Stimulated activated CD4-positive, alpha-beta T cell treated with anti-CD3 and anti-CD28 coated beads, TNF-alpha, amount 100 ng/mL, for 24 hours (primary cell): ENCODE results near the gene IDUA.
"Not testable (repeated sequence)": the region's sequence is repeated elsewhere in the genome, so short reads cannot be mapped to it uniquely, and the experiment has no call there.

Experiments
- DNase-seq, 3 experiments: peaks; one replicate each; pipeline ENCODE4 v3.0.0-alpha.2; 2020; ENCODE audit warnings: low read depth in 3 of 3

IDUA gene

DNA sequence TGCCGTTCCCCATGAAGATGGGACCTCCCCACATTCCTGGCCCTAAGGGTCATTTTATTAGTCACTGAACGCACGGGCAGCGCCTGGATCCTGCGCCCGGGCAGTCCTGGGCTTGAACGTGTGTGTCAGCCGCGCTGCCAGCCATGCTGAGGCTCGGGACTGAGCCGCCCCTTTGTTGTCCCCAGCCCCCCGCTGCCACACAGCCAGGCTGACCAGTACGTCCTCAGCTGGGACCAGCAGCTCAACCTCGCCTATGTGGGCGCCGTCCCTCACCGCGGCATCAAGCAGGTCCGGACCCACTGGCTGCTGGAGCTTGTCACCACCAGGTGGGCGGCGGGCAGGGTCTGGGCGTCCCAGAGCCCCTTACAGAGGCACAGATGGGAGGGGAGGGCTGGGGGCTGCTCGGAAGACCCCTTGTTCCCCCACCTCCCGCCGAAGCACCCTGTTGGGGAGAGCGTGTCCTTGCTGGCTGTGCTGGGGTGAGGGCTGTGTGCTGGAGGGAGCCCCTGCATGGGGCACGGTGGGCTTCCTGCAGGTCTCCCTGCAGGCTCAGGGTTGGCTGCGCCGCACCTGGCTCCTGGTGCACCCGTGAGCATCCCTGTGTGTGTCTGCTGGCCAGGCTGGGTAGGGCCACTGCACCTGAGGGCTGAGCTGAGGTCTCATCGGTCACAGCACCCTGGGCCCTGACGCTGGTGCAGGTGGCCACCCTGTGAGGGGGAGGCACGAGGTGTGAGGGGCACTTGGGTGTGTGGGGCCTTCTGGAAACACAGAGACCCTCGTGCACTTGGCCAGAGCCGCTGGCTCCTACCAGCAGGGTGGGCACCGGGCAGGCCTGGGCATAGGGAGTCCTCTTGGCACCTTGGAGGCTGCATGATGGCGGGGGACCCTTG is 1.0 kb downstream of the IDUA start:
- DNase-seq: no peak

DNA sequence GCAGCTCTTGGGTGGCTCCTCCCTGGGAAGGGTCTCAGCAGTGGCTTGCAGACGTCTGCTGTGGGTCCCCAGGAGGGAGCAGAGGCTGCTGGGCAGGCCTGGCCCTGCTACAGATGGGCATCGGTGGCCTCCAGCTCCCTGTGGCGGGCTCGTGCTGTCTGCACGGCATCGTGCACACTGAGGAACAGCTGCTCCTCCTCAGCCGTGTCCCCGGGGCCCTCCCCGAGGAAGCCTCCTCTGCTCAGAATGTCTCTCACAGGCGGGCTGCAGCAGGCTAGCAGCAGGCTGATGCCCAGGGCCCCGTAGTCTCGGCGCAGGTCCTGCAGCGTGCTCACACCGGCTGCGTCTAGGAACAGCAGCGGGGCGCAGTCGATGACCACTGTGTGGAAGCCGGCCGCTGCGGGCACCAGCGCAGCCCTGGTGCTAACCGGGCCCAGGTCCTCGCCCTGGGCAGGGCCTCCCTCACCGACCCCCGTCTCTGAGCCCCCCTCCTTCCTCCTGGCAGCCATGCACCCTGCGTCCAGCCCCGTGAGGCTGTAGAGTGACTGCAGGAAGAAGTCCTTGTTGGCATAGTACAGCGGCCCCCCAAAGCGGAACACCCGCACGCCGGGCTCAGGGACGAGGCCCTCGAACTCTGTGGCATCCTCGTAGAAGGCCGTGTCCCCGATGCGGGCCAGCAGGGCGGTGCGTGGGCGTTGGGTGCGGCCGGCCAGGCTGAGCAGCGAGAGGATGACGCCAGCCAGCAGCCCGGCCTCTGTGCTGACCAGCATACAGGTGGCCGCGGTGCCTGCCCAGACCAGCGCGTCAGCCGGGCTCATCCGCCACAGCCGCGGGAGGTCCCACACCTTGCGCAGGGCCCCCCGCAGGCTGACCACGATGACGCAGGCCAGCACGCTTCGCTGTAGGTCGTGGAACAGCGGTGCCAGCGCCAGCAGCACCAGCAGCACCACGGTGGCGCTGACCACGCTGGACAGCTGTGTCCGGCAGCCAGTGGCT is 2.2 kb downstream of the IDUA start:
- no peak for DNase-seq

DNA sequence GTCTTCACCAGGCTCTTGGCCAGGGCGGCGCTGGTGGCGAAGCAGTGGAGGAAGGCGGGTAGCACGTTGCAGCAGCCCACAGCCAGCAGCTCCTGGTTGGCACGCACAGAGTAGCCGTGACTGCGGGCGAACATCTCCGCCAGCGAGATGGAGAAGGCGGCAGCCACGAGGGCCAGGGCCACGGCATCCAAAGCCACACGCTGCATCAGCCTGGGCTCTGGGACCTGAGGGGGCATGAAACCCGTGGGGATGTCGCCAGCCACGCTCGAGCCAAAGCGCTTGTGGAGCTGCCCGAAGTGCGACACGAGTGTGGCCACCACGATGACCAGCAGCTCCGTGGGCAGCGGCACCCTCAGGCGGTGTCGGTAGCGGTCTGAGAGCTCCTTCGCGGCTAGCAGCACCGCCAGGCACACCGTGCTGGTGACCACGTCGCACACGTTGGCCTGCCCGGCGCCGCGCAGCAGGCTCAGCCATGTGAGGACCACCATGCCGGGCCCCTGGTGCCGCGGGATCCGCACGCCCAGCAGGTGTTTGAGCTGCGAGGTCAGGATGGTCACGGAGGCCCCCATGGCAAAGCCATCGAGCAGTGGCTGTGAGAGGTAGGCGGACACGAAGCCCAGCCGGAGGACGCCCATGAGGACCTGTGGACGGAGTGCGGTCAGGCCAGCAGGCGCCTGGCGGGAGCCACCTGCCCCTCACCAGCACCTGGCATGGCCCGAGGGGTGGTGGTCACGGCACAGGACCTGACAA is 3.1 kb downstream of the IDUA start:
- no peak for DNase-seq

DNA sequence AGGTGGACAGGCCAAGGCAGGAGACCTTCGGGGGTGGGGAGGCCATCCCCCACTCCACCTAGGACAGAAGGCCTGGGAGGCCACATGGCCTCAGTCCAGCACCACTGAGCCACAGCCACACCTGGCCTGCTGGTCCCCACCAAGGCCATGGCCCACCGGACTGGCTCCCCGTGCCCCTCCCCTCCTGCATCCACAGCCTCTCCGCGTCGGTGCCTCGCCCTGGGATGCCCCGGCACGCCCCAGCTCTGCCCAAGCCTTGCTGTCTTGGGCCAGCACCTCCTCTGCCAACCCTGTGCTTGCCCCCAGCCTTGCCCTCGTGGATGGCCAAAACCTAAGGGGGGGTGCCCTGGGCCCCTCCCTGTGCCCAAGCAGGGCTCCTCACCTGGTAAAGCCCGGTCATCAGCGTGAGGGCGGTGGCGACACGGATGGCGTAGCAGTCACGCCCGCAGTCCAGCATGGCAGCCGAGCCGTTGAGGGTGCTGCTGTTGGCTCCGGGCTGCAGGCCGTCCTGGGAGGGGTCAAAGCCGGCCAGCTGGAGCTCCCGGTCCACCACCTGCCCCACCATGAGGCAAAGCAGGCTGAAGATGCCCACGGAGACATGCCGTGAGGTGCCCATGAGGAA is 4.0 kb downstream of the IDUA start:
- no peak for DNase-seq

DNA sequence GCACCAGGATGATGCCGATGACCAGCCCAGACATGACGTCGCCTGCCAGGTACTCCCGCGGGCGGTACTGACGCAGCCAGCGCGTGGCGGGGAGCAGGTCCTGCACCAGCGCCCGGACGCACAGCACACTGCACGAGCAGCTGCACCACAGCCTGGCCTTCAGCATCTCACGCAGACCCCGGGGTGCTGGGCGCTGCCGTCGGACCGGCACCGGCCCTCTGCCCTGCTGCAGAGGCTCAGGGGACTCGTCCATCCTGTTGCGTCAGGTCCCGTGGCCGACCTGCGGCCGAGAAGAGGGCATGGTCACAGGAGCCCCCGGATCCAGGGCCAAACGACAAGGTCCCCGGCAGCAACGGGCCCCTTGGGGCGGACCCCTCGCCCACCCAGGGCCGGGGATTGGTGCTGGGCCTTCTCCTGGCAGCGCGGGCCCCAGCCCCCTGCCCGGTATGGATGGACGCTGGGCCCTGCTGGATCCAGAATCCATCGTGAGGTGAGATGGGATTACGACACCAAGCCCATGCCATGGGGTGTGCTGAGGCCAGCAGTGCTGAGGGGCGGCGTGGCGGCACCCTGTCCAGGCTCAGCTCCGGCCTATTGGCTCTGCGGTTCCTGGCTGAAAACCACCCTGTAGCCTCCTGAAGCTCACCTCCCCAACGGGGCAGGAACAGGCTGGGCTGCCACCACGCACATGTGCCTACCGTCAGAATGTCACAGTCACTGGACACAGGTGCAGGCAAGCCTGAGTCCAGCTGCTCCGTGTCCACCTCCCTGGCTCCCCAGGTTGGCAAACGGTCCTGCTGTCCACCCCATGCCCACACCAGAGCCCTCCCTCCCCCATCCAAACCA is 4.8 kb downstream of the IDUA start:
- no peak for DNase-seq

DNA sequence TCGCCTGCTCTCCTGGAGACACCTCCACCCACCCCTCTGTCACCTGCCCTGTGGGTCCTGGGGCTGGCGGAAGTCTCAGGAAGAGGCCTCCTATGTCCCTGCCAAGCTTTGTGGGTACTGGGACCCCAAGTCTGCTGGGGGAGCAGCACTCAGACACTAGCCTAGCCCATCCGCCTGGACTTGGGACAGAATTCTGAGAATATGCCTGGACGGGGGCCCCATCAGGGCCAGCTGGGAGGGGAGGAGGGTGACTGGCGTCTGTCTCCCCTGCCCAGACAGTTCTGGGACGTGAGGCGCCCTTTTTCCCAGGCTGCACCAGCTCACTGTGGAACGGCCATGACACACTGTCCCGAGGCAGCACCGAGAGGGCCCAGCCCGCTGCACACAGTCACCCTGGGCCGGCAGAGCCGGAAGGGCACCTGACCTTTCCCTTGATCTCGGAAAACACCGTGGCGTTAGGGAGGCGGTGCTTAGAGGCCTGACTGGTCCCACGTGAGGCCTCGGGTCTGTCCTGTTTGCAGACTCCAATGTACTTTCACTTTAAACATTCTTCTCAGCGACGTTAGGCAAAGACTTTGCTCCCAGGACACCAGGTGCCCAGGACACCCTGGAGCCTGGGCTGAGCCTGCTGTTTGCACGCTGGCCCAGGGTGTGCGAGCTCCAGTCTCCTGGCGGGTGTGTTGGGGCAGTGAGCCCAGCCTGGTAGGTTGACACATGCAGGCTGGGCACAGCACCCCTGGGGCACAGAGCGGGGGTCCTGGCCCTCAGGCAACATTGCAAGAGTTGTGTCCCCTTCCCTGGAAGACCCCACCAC is 5.7 kb downstream of the IDUA start:
- no peak for DNase-seq

DNA sequence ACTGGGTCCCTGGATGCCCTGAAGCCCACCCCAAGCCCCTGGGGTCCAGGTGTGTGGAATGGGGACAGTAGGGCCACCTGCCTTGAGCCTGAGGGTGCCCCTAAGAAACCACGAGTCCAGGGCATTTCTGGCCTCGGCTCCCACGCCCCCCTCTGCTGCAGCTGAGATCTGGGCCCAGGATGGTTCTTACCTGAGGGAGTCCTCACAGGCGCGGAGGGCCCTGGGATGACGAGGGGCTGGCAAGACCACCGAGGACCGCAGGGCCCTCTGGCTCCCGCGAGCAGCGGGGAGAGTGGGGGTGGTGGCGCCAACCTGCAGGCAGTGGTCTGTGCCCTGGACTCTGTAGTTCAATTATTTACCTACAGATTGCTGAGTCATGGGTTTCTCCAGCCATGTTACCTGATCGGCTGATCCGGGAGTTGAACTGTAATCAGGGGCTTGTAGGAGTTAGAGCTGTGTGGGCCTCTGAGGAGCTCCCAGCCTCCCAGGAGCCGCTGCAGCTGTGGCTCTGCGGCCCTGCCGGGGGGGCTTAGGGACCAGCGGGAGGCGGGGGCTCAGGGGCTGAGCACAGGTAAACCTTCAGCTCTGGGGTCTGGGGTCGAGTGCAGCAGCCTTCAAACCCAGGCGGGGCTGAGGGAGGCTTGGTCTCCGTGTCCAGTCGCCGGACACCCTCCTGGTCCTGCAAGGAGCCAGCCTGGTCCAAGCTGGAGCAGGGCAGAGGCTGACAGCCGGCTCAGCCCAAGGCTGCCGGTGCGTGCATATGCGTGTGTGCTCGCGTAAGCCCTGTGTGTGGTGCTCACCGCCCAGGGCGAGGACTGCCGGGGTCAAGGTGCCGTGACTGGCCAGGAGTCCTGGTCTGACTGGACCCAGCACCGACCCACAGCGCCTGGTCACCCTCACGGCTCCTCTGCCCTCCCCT is 6.5 kb downstream of the IDUA start, which contains the start of gene SLC26A1:
Gene SLC26A1 (minus strand): TSS at position 294 of the 919 bp plus-strand sequence. CDS start 1,701 bp downstream, outside the sequence.
- no peak for DNase-seq

DNA sequence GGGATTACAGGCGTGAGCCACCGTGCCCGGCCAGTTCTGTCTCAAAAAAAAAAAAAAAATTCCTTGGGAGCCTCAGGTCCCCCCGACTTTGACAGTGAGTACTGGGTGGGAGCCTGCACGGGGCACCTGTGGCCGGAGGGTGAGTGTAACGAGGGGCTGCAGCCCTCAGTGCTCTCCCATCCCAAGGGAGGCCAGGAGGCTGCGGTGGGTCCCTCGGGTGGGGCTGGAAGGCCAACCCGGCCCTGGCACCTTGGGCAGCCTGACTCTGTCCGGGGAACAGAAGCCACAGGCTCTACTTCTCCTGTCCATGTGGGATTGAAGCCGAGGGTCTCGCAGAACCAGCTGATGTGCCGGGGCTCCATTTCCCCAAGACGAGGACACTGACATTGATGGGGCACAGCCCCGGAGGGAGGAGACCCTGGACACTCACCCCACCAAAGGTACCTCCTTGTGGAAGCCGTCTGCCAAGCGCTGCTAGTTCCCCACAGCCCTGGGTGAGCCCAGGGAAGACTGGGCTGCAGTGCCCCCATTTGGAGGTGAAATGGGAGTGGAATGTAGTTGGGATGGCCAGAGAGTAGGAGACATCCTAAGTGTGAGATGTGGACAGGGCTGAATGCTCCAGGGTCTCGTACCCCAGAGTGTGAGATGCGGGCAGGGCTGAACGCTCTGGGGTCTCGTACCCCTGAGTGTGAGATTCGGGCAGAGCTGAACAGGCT is 8.6 kb downstream of the IDUA start:
- DNase-seq: no peak

DNA sequence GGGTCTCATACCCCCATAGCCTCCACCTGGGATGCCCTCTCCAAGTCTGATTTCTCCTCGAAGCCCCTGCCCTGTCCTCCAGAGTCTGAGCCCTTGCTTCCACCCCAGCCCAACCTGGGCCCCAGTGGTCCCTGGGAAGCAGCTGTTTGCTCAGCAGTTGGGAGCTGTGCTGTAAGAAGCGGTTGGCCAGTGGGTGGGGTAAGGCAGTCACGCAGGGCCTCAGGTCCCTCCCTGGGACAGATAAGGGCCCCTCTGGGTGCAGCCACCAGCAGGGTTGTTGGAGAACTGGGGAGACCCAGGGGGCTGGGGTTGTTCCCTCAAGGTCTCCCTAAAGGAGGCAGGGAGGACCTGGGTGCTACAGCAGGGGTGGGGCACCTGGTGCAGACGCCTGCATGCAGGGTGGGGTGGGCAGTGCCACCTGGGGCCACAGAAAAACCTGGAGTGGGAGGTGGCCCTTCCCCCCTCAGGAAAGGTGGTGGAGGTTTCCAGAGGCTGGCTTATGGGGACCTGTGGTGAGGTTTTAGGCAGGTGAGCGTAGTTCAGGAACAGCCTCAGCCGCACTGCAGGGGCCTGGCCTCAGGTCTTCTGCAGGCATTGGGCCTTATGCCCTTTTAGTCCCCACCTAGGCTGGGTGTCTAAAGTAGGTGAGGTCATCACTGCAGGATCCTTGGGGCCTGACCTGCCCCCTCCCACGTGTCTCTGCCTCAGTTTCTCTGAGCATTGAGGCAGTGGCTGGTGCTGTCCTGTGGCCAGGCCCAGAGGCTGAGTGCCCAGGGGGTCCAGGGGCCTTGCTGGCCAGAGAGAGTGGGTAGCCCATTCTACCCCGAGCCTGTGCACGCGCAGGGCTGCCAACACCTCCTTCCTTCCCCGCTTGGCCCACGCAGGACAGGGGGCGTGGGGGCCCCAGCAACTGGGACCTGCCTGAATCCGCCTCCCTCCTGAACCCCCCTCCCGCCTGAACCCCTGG is 9.5 kb downstream of the IDUA start:
- no peak for DNase-seq

DNA sequence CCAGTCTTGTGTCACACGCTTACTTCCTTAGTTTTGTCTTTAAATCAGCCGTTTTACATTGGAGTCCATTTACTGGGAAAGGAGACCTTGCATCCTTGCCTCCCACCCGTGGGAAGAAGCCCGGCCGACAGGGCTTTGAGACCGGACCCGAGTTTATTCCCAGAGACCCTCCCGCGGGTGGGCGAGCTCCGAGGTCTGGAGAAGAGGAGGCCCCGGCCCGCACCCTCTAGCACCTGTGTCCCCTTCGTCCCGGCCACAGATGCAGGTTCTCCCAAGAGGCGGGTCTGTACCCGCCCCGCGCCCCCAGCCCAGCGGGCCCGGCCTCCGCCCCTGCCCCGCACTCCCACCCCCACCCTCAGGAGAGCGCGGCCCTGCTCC is 10.1 kb downstream of the IDUA start:
- no peak for DNase-seq

DNA sequence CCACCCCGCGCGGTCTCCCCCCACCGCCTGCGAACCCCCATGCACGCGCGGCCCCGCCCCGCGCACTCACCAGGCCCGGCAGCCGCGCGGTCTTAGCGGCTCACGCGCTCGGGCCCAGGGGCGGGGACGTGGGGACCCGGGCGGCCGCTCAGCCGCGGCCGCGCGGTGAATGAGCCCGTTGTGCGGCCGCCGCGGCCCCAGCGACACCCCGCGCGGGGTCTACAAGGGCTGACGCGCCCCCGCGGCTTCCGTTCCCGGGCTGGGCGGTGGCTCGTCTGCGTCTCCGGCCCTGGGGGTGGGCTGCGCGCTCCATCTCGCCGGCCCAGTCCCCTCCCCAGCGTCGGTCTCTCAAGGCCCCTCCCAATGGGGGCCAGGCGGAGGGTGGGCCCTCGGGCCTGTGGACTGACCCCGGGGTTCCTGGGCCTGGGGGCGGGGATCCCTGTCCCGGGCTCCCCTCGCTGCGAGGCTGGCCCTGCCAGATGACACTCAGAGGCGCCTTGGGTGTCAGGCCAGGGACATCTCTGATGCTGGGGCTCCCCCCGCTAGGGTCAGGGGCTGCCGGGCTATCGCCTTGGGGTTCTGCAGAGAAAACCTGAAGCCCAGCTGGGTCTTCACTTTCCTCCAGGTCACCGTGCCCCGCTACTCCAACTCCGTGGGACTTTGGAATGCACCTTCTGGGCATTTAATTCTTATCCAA is 10.7 kb downstream of the IDUA start:
- no peak for DNase-seq

DNA sequence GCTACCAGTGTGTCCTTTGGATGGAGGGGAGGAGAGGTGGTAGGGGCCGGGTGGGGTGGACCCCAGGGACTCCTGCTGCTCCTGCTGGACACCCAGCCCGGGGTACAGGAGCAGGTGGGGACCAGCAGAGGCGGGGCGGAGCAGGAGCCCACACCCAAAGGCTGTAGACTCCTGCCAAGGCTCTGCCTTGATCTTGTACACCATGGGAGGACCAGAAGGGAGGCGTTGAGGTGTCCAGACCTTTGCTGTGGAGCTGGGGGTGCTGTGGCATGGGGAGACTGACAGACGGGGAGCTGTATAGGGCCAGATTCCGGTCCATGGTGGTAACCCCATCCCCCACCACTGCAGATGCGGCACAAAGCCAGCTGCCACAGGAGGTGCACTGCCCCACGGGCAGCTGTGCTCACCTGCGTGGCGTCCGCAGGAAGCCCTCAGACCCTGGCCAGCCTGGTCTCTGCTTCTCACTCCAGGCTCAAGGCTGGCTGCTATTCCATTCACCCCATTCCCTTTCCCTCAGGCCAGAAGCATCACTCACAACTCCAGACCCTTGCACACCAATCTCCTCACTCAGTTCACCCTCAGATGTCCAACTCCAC is 11.3 kb downstream of the IDUA start:
- no peak for DNase-seq

DNA sequence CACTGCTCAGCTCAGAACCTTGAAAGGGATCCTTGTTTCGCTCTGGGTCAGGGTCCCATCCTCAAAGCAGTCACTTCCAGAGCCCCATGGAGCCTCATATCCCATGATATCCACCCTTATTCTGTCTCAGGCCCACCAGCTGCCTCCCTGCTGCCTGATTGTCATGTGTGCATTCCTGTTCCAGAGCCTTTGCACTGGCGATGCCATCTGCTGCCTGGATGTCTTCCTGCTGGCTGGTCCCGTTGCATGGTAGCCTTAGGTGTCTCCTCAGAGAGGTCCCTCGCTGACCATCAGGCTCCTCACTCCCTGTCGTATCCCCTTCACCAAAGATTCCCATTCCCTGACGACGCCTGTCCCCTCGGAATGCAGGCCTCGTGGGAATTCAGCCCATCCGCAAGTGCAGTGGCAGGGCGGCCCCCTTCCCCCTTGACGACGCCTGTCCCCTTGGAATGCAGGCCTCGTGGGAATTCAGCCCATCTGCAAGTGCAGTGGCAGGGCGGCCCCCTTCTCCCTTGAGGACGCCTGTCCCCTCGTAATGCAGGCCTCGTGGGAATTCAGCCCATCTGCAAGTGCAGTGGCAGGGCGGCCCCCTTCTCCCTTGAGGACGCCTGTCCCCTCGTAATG is 12.5 kb downstream of the IDUA start:
- DNase-seq: not testable (repeated sequence)

DNA sequence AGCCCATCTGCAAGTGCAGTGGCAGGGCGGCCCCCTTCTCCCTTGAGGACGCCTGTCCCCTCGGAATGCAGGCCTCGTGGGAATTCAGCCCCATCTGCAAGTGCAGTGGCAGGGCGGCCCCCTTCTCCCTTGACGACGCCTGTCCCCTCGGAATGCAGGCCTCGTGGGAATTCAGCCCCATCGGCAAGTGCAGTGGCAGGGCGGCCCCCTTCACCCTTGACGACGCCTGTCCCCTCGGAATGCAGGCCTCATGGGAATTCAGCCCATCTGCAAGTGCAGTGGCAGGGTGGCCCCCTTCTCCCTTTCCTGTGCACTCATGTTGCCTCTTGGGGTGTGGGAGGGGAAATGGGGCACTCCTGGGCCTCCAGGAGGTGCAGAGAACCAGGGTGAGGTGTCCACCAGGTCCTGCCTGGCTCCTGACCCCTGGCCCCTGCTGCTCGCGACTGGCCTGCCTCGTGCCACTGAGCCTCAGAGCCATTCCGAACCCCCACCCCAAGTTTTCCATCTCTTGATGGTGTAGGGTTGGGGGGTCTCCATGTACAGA is 13.1 kb downstream of the IDUA start:
- DNase-seq: no peak
